B cell (primary cell): ENCODE data around the gene CAMSAP2. TPM values are rescaled to one million over a fixed set of nuclear protein-coding genes. Genes with fewer than 3 reads are reported as not detected.

Experiments used
- ATAC-seq: fragments of 200-7000 bp; cut with Tn5 transposase; one replicate; pipeline ENCODE4 v1.10.0; 2021; ENCODE audit warnings: low read depth, mild to moderate bottlenecking, moderate number of reproducible peaks, moderate library complexity
- CTCF ChIA-PET: fragments of 350-600 bp; sonication (Branson Sonifier 250); formaldehyde crosslinking; loops from one replicate; lab custom pipeline; 2021; ENCODE audit warnings: antibody characterized with exemption, inconsistent platforms; lab: Charles Lee
- POLR2A ChIA-PET: fragments of 350-600 bp; sonication (Branson Sonifier 250); formaldehyde crosslinking; loops from one replicate; lab custom pipeline; 2021; ENCODE audit warnings: antibody characterized with exemption; lab: Charles Lee
- DNase-seq: peaks from one replicate; pipeline ENCODE4 v3.0.0; 2013
- H2AFZ ChIP-seq: 2 replicates; pipeline ENCODE4 v1.6.1; 2012; ENCODE audit warnings: mild to moderate bottlenecking, low read depth, low read length; ENCODE audit not compliant: insufficient read depth, poor library complexity, severe bottlenecking
- H3K27ac ChIP-seq, 2 donors: 1 replicate in 1 of 2; 2 replicates in 1 of 2; pipeline ENCODE4 v1.5.1; 2012 to 2013; ENCODE audit warnings: low read length in 2 of 2, mild to moderate bottlenecking in 2 of 2, moderate library complexity in 1 of 2
- H3K27me3 ChIP-seq, 4 experiments: fragments of 200-600 bp in 1 of 4; sonication (generic) in 1 of 4; replicated peaks in 1 of 4; 1 replicate in 2 of 4; 2 replicates in 2 of 4; pipeline versions ENCODE4 v1.6.1 to v1.7.0; 2013 to 2016; ENCODE audit warnings: low read length in 3 of 4, mild to moderate bottlenecking in 2 of 4, mixed read lengths in 1 of 4, moderate library complexity in 1 of 4; ENCODE audit not compliant: insufficient read depth in 4 of 4, control insufficient read depth in 3 of 4; ENCODE audit errors: control extremely low read depth in 1 of 4
- H3K36me3 ChIP-seq, 2 experiments: replicated peaks in 1 of 2; 1 replicate in 1 of 2; 2 replicates in 1 of 2; pipeline versions ENCODE4 v1.6.1 to v1.7.1; 2013; ENCODE audit warnings: low read length in 1 of 2; ENCODE audit not compliant: insufficient read depth in 2 of 2, control insufficient read depth in 1 of 2; ENCODE audit errors: control extremely low read depth in 1 of 2, extremely low read depth in 1 of 2
- H3K4me1 ChIP-seq, 2 donors: fragments of 200-600 bp in 1 of 2; sonication (generic) in 1 of 2; 1 replicate in 1 of 2; 2 replicates in 1 of 2; pipeline versions ENCODE4 v1.5.1 to v1.6.1; 2013 to 2017; ENCODE audit warnings: low read length in 2 of 2; ENCODE audit not compliant: control insufficient read depth in 2 of 2, insufficient read depth in 2 of 2
- H3K4me2 ChIP-seq: replicated peaks from 2 replicates; pipeline ENCODE3; 2012; ENCODE audit warnings: mild to moderate bottlenecking, low read depth, low read length; ENCODE audit not compliant: poor library complexity, severe bottlenecking
- H3K4me3 ChIP-seq, 5 experiments: fragments of 200-600 bp in 1 of 5; sonication (generic) in 1 of 5; 1 replicate in 3 of 5; 2 replicates in 2 of 5; pipeline versions ENCODE4 v1.5.1 to v1.7.0; 2011 to 2016; ENCODE audit warnings: low read length in 4 of 5, mild to moderate bottlenecking in 4 of 5, low read depth in 2 of 5, control low read depth in 1 of 5, moderate library complexity in 1 of 5; ENCODE audit not compliant: insufficient read depth in 1 of 5; ENCODE audit errors: control extremely low read depth in 1 of 5, extremely low read depth in 1 of 5
- H3K79me2 ChIP-seq: fragments of 200-600 bp; sonication (generic); one replicate; pipeline ENCODE4 v1.6.0; 2016; ENCODE audit warnings: low read length; ENCODE audit not compliant: control insufficient read depth, insufficient read depth
- H3K9ac ChIP-seq: fragments of 200-600 bp; sonication (generic); 2 replicates; pipeline ENCODE4 v1.6.1; 2017; ENCODE audit warnings: mild to moderate bottlenecking, low read length, moderate library complexity
- H3K9me3 ChIP-seq, 3 donors: one replicate each; pipeline versions ENCODE4 v1.6.1 to v1.7.1; 2013; ENCODE audit warnings: low read length in 2 of 3; ENCODE audit not compliant: control insufficient read depth in 2 of 3, insufficient read depth in 1 of 3; ENCODE audit errors: control extremely low read depth in 1 of 3
- H4K20me1 ChIP-seq: 2 replicates; pipeline ENCODE4 v1.6.0; 2012; ENCODE audit warnings: mild to moderate bottlenecking, low read length; ENCODE audit not compliant: insufficient read depth, control insufficient read depth, poor library complexity, severe bottlenecking
- H3K27ac Mint-ChIP-seq: one replicate; pipeline ENCODE4 v1.8.0; 2021; ENCODE audit warnings: mixed read lengths
- H3K27me3 Mint-ChIP-seq: one replicate; pipeline ENCODE4 v1.8.0; 2021; ENCODE audit warnings: mixed read lengths
- H3K4me1 Mint-ChIP-seq: one replicate; pipeline ENCODE4 v1.8.0; 2021; ENCODE audit warnings: mixed read lengths
- H3K4me3 Mint-ChIP-seq: one replicate; pipeline ENCODE4 v1.8.0; 2021; ENCODE audit warnings: mixed read lengths
- H3K9me3 Mint-ChIP-seq: one replicate; pipeline ENCODE4 v1.8.0; 2022; ENCODE audit warnings: mixed read lengths; ENCODE audit not compliant: insufficient read depth
- CTCF ChIP-seq: fragments of 200-600 bp; IDR thresholded peaks from one replicate; pipeline ENCODE4 v1.8.0; 2022; ENCODE audit warnings: antibody characterized with exemption, mild to moderate bottlenecking
- EZH2 ChIP-seq: IDR thresholded peaks from 2 replicates; pipeline ENCODE4 v1.6.1; 2012; ENCODE audit warnings: borderline replicate concordance, low read depth, mild to moderate bottlenecking, moderate library complexity, low read length; ENCODE audit not compliant: insufficient read depth, poor library complexity, severe bottlenecking
- WGBS: methylation state at CpG from one replicate; pipeline ENCODE4 v1.1.5; 2013; ENCODE audit warnings: missing lambda C conversion rate; ENCODE audit not compliant: insufficient coverage; 5-methylcytosine and 5-hydroxymethylcytosine counted together
- intact Hi-C: fragments of 100-400 bp; cut with micrococcal nuclease; formaldehyde crosslinking; loops from one replicate; pipeline ENCODE4 v1.10.0; 2022
- polyA plus RNA-seq: library from polyadenylated mRNA; depleted of rRNA; stranded (reverse); fragments of >200 nt; gene quantifications from 2 replicates; pipeline ENCODE4 v1.2.3, GENCODE V29; 2012
- total RNA-seq, 2 donors: library from RNA; stranded (reverse); fragments of 120-200 nt in 1 of 2; gene quantifications; 1 replicate in 1 of 2; 2 replicates in 1 of 2; pipeline versions ENCODE4 v1.2.3 to v1.2.4, GENCODE V29; 2013 to 2022

CAMSAP2 gene
- total and polyA plus RNA-seq, 2 donors (not counting 1 experiment from before 2014, with no cell fraction given), result 0.10 to 2.1 TPM

- Histone ChIP-seq H3K36me3 (no peaks in the 10 kb centered on the region), H3K27me3 (peaks cover 0 to 27% (median 12%) of the 10 kb centered on the region in 4 experiments), H3K9me3 (no peaks in the 10 kb centered on the region), H3K79me2 (no peaks in the 10 kb centered on the region), H3K27ac (no peak overlapping the region), H4K20me1 (no peaks in the 10 kb centered on the region), H3K4me1 (peaks cover 42 to 51% of the 10 kb centered on the region in 2 donors), H3K4me3 (peak overlapping the region in 2 of 5 experiments; percentile 11 to 23), H2AFZ (peak overlapping the region; percentile 35), H3K4me2 (peak overlapping the region; percentile 63), H3K9ac (peak overlapping the region; percentile 16)
- H3K9me3 Mint-ChIP-seq, result no peaks in the 10 kb centered on the region
- WGBS, result 51% methylated on average over 9 of the region's 9 CpGs
- intact Hi-C loops, result loop anchor here (1.0 to 10.0 kb wide), 2 partner anchors 18 to 137 kb away; partner anchors contain the start of gene KIF21B
- peaks cover 18% of the 10 kb centered on the region for H3K27me3 Mint-ChIP-seq
- peak overlapping the region; percentile 63 for H3K27ac Mint-ChIP-seq
- POLR2A ChIA-PET, result interaction anchor here (0.6 to 1.1 kb wide), 3 partner anchors 20 to 266 kb away, joined by 3 to 4 read pairs (median 3); partner anchors contain the start of gene DDX59
- no peak for ATAC-seq
- CTCF ChIA-PET, result interaction anchor here (0.6 to 2.4 kb wide), 10 partner anchors 10 to 735 kb away, joined by 3 to 11 read pairs (median 4); partner anchors contain the start of gene KIF14
- no peak for DNase-seq
- peak overlapping the region; percentile 59 for H3K4me3 Mint-ChIP-seq
- TF ChIP-seq CTCF, result no peak
- TF ChIP-seq EZH2, result no peak
- H3K4me1 Mint-ChIP-seq, result peaks cover 52% of the 10 kb centered on the region
Observed at GRCh38 chr1:200887772-200888348, 149.2 kb downstream of the CAMSAP2 start.

GRCh38 chr1:200888349-200888838, 149.7 kb downstream of the CAMSAP2 start:
- Histone ChIP-seq H3K36me3 (no peaks in the 10 kb centered on the region), H3K9ac (peak overlapping the region; percentile 16), H2AFZ (peak overlapping the region; percentile 35), H3K4me3 (peak overlapping the region in 2 of 5 experiments; percentile 6 to 23), H4K20me1 (no peaks in the 10 kb centered on the region), H3K9me3 (no peaks in the 10 kb centered on the region), H3K4me2 (peak overlapping the region; percentile 63), H3K4me1 (peaks cover 42 to 51% of the 10 kb centered on the region in 2 donors), H3K27ac (peak overlapping the region in 1 of 2 donors; percentile 4), H3K79me2 (no peaks in the 10 kb centered on the region), H3K27me3 (peaks cover 0 to 30% (median 12%) of the 10 kb centered on the region in 4 experiments)
- WGBS, result 0% methylated on average over 2 of the region's 7 CpGs
- Mint-ChIP-seq H3K27me3 (peaks cover 19% of the 10 kb centered on the region), H3K4me1 (peaks cover 52% of the 10 kb centered on the region), H3K27ac (peak overlapping the region; percentile 63), H3K4me3 (peak overlapping the region; percentile 59), H3K9me3 (no peaks in the 10 kb centered on the region)
- CTCF ChIA-PET, result interaction anchor here (0.6 to 2.4 kb wide), 10 partner anchors 11 to 735 kb away, joined by 3 to 11 read pairs (median 4); partner anchors contain the start of gene KIF14
- POLR2A ChIA-PET, result interaction anchor here (0.6 to 1.1 kb wide), 3 partner anchors 20 to 266 kb away, joined by 3 to 4 read pairs (median 3); partner anchors contain the start of gene DDX59
- peak; percentile 69 for DNase-seq
- intact Hi-C loops, result loop anchor here (1.0 to 10.0 kb wide), 2 partner anchors 18 to 136 kb away; partner anchors contain the start of gene KIF21B
- no peak for TF ChIP-seq EZH2
- TF ChIP-seq CTCF, result no peak
- ATAC-seq, result peak; percentile 94
